Measurements from ENCODE around the gene C12orf76. TPM values are rescaled to one million over a fixed set of nuclear protein-coding genes. Genes with fewer than 3 reads are reported as not detected.

C12orf76 gene
- total and polyA plus RNA-seq, 2 of the 13 experiments (the other 11 are each of a cell fraction or from before 2014, with no cell fraction given), result 15.8 to 38.4 TPM

DNA sequence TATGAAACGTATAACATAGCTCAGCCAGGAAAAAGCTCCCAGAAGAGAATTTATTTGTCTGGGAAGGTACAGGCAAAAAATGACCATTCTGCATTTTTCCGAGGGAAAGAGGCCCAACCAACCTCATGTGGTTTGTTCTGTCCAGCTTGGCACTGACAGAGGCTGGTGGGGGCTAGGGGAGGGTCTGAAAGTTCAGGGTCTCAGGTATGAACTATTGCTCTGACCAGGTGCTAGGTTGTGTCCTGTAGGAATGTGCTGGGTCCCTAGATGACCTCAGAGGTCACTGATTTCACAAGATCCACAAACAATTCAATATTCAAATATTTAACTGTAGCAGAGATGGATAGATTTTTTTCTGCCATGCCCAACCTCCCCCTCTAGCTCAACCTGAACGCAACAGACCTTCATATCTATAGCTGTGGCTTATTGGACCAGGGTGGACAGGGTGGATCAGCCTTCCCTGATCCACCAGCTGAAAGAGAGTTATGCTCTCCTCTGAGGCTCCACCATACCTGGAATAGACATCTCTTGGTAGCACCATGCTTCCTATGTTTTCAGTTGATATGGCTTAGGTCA, 42.9 kb upstream of the C12orf76 start (continued):
- TF ChIP-seq JARID2 (CRISPR knock-in tag; IDR thresholded peaks at IDR 0.05; ENCODE audit: insufficient replicate concordance), result no peak
- TF ChIP-seq FOXP1 (IDR thresholded peaks at IDR 0.05), result peak; percentile 58; the same call in 1 of the 2 replicates
- peak; percentile 85 for TF ChIP-seq FOXP1 (CRISPR knock-in tag; IDR thresholded peaks at IDR 0.05)
- TF ChIP-seq GFI1 (CRISPR knock-in tag; IDR thresholded peaks at IDR 0.05; ENCODE audit: borderline replicate concordance), result peak; percentile 78
- TF ChIP-seq CREB1 (IDR thresholded peaks at IDR 0.05), result no peak
- TF ChIP-seq CREB1 (CRISPR knock-in tag; IDR thresholded peaks at IDR 0.05), result no peak; the same call in 1 of the 2 replicates
- no peak; the same call in 1 of the 2 replicates for TF ChIP-seq UBTF (CRISPR knock-in tag; IDR thresholded peaks at IDR 0.05)
- peak; percentile 92 for TF ChIP-seq ZNF609 (CRISPR knock-in tag; IDR thresholded peaks at IDR 0.05; ENCODE audit: borderline replicate concordance)
- TF ChIP-seq ZNF652 (CRISPR knock-in tag; IDR thresholded peaks at IDR 0.05; ENCODE audit: borderline replicate concordance, low read depth), result peak; percentile 86
- TF ChIP-seq SMAD3 (CRISPR knock-in tag; IDR thresholded peaks at IDR 0.05), result 0 out of 2 replicates have a peak, but pooled peaks have one; percentile 23
- TF ChIP-seq XBP1 (CRISPR knock-in tag; IDR thresholded peaks at IDR 0.05), result no peak
- no peak for TF ChIP-seq ZNF619 (CRISPR knock-in tag; IDR thresholded peaks at IDR 0.05)
- 0 out of 2 replicates have a peak, but pooled peaks have one; percentile 61 for TF ChIP-seq MAZ (IDR thresholded peaks at IDR 0.05; ENCODE audit: borderline replicate concordance, low read depth, low read length)
- peak; percentile 91 for TF ChIP-seq MAZ (CRISPR knock-in tag; IDR thresholded peaks at IDR 0.05; ENCODE audit: low read depth)
- TF ChIP-seq FIP1L1 (IDR thresholded peaks at IDR 0.05; ENCODE audit: borderline replicate concordance, insufficient read depth, low read depth, low read length), result no peak
- peak; percentile 49; the same call in 1 of the 2 replicates for TF ChIP-seq SIX1 (CRISPR knock-in tag; IDR thresholded peaks at IDR 0.05; ENCODE audit: borderline replicate concordance)
- no peak for TF ChIP-seq GLI4 (CRISPR knock-in tag; IDR thresholded peaks at IDR 0.05; ENCODE audit: borderline replicate concordance)
- peak; percentile 88; the same call in 1 of the 2 replicates for TF ChIP-seq ATF2 (CRISPR knock-in tag; IDR thresholded peaks at IDR 0.05)
- peak; percentile 71 for TF ChIP-seq FOXO1 (CRISPR knock-in tag; IDR thresholded peaks at IDR 0.05)
- no peak for TF ChIP-seq REXO4 (CRISPR knock-in tag; IDR thresholded peaks at IDR 0.05; ENCODE audit: borderline replicate concordance)
- 0 out of 2 replicates have a peak, but pooled peaks have one; percentile 19 for TF ChIP-seq ZNF501 (CRISPR knock-in tag; IDR thresholded peaks at IDR 0.05)
- TF ChIP-seq ZNF124 (CRISPR knock-in tag; IDR thresholded peaks at IDR 0.05), result no peak
- no peak for TF ChIP-seq SATB2 (CRISPR knock-in tag; IDR thresholded peaks at IDR 0.05)
- no peak for TF ChIP-seq ZNF451 (CRISPR knock-in tag; IDR thresholded peaks at IDR 0.05)

Data from HepG2 (cell line).